Stimulated activated CD4-positive, alpha-beta T cell treated with anti-CD3 and anti-CD28 coated beads, Interleukin-15, amount 100 ng/mL, for 24 hours (primary cell): ENCODE data around the gene MTERF4.

Experiments
- DNase-seq: peaks from one replicate; pipeline ENCODE4 v3.0.0-alpha.2; 2020

MTERF4 gene

DNA sequence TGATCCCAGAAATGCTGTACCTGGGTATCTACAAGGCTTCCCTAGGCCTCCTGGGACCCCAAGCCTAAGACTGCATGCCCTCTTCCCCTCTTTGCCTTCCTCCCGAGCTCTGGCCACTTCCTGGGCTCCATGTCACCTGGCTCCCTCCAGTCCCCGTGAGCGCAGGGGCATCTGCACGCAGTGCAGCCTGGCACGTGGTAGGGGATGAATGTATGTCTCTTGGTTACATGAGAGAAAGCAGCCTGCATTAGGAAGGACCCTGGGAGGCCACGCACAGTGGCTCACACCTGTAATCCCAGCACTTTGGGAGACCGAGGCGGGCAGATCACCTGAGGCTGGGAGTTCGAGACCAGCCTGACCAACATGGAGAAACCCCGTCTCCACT is 31.3 kb upstream of the MTERF4 start:
- no peak for DNase-seq

- no peak for DNase-seq
Observed at GRCh38 chr2:241132538-241133435, 30.7 kb upstream of the MTERF4 start.

DNA sequence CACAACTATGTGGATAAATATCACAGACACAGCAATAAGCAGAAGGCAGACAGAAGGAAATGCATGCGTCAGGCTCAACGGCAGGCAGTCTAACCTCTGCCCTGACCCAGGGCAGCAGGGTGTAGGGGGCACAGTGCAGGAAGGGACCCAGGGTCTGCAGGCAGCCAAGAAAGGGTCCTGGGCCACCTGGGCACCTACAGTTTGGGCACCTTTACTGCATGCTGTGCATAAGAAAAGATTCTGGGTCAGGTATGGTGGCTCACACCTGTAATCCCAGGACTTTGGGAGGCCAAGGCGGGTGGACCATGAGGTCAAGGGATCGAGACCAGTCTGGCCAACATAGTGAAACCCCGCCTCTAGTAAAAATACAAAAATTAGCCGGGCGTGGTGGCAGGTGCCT is 29.4 kb upstream of the MTERF4 start:
- DNase-seq, result no peak

DNA sequence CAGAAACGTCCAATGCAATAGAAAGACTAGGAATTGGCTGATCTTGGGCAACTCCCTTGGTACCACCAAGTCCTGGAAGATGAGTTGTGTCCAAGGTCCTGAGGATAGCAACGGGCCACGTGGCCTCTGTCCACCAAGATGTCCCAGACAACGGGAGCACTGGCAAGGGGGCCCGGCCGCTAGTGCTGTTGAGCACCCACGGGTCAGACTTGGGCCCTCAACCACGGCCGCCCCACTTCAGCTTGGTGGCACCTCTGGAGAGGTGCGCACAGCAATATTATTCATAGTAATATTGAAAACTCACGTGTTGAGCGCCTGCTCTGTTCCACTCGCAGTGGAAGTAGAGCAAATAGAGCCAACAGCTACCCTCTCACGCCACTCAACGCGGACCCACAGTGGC is 28.2 kb upstream of the MTERF4 start:
- no peak for DNase-seq

DNA sequence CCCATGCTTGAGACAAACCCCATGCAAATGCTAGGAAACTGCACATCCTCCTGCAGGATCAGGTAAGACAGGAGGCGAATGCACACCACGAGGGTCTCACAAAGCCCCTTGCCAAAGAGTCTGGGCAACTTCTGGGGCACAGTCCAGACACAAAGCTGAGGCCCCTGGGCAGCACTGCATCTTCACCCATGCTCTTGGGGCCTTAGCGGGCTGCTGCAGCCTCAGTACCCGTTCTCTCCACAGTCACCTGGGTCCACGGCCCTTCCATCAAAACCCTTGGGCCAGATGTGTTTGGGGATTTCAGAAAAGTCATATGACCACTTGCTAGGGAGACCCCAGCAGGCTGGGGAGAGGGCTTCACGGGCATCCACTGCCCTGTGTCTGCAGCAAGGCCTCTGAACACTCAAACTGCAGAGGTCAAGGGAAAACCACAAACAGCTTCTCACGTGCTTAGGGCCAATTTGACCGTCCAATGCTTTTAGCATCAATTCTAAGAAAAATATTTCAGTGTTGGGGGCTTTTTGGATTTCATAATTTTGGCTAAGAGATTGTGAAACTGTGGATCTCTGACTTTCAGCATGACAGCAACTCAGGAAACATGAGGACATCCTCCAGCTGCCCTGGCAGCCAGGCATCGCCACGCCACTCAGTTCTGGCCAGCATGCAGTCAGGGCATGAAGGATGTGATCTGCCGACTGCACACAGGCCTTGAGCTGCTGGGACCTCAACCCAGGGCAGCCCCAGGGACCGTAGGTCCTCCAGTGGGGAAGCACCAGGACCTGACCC is 27.2 kb upstream of the MTERF4 start:
- no peak for DNase-seq

DNA sequence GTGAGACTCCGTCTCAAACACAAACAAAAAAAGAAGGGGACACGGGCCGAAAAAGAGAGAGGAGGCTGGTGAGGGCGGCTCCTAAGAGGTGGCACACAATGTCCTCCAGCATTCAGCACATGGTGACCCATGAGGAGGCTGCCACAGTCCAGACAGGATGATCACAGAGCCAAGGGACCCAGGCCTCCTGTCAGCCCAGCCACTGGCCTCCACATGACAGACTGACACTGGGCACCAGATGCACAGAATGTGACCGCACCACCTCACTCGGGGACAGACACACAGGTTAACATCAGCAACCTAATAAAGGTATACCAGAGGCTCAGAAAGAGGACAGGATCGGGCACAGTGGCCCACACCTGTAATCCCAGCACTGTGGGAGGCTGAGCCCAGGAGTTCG is 26.2 kb upstream of the MTERF4 start:
- DNase-seq, result no peak

- DNase-seq, result no peak
Observed at GRCh38 chr2:241126771-241127202, 24.7 kb upstream of the MTERF4 start.

DNA sequence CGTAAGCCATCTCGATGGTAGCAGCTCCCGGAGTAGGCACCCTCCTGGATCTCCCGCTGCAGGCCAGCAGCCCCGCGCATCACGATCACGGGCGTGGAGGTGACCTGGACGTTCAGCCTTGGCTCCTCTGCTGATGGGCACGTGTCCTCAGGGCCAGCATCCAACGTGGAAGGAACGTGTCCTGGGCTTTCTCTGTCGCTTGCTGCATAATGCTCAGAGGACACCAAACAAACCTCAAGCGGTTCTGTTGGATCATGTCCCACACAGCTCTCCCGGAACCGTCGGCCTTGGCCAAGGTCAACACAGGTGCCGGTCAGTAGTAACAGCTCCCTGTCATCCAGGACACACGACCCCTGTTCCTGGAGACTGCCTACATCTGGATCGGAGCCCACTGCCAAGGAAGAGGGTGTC is 24.1 kb upstream of the MTERF4 start:
- no peak for DNase-seq

GRCh38 chr2:241125626-241126025 is 23.5 kb upstream of the MTERF4 start:
- no peak for DNase-seq

DNA sequence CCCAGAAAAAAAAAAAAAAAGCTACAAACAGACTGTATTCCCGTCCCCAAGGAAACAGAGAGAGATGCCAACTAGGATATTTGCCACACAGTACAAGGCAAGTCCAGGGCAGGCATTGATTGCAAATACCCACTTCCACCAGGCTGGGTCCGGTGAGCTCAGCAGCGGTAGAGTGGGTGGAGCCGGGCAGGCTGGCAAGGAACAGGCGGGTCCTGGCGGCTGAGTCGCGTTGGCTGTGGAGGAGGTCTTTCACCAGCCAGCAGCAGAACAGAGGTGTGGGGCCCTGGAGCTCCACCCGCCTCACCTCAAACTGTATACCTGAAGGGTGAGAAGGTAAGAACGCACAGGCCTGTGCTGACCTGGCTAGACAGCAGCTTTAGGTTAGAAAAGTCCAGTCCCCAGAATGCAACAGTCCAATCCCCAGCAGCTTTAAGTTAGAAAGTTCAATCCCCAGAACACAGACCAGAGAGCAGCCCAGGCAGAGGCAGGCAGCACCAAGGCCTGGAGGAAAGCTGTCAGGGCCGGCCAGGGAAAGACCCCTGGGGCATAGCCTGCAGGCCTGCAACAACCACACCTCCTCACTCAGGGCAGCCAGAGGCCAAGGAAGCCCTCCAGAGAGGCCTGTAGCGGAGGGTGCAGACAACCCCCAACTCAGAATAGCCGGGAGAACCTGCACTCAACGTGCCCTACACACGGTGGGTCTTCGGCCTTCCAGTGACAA is 21.9 kb upstream of the MTERF4 start:
- peak; percentile 58 for DNase-seq

DNA sequence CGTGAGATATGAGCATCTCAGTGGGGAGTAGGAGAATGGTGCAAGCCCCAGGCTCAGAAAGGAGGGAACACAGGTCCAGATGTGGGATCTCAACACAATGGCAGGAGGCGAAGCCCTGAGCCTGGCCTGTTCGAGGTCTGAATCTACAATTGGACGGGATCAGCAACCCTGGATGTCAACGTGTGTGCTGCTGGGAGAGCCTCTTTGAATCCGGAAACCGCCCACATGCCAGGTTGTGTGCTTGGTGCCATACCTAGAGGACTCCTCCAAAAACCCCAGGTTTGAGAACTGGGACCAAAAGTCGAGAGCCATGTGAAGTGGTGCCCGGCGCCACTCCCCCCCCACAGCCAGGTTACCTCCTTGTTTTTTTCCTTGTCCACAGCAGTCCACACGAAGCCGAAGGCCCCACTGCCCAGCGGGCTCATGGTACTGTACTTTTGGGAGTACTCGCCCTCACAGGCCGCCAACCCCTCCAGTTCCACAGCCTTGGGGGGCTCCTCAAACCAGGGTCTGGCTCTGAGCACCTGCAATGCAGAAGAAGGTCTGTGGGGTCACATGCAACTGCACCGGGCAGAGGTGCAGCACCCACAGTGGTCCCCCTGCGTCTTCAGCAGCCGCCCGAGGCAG is 20.4 kb upstream of the MTERF4 start:
- no peak for DNase-seq

- no peak for DNase-seq
Observed at GRCh38 chr2:241121008-241121407, 18.9 kb upstream of the MTERF4 start.

GRCh38 chr2:241120440-241120839 is 18.4 kb upstream of the MTERF4 start:
- no peak for DNase-seq

GRCh38 chr2:241118737-241119505 is 16.8 kb upstream of the MTERF4 start:
- no peak for DNase-seq

GRCh38 chr2:241116606-241117560 is 14.8 kb upstream of the MTERF4 start:
- DNase-seq, result no peak

DNA sequence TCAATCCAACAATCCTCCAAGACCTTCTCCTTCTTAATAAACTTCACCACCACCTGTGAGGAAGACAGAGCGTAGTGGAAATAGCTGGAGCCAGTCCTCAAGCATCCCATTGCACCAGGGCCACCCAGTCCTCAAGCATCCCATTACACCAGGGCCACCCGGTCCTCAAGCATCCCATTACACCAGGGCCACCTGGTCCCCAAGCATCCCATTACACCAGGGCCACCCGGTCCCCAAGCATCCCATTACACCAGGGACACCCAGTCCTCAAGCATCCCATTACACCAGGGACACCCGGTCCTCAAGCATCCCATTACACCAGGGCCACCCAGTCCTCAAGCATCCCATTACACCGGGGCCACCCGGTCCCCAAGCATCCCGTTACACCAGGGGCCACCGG is 13.3 kb upstream of the MTERF4 start:
- no peak for DNase-seq

DNA sequence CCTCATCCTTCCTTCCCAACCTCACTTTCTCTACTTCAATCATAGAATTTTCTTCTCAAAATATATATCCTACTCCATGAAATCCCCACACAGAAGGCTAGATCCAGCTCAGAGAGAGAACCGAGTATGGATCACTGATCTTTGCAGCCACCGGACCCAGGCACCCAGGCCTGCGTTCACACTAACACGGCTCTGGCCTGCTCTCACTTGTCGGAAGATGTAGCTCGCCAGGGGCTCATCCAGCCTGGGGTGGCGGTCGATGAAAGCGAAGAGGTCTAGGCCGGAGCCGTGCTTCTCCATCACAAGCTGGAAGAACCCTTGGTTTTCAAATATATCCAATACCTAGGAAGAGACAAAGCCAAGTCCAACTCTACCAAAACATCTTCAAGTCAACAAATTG is 12.7 kb upstream of the MTERF4 start:
- DNase-seq, result no peak

DNA sequence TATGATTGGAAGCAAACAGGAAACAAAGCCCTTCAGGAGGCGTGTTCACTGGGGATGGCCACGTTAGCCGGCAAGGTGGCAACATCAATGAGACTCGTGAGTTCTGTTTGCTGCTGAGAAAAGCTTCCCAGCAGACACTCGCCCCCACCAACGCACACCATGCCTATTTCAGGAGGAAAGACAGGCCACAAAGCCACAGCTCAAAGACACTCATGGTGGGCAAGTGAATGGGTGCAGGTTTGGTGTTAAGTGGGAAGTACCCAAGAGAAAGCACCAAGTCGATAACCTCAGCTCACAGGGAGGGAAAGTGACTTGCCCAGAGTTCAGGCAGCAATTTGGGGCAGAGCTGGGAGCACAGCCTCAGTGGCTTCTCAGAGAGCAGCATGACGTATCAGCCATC is 10.5 kb upstream of the MTERF4 start:
- DNase-seq, result peak; percentile 67

DNA sequence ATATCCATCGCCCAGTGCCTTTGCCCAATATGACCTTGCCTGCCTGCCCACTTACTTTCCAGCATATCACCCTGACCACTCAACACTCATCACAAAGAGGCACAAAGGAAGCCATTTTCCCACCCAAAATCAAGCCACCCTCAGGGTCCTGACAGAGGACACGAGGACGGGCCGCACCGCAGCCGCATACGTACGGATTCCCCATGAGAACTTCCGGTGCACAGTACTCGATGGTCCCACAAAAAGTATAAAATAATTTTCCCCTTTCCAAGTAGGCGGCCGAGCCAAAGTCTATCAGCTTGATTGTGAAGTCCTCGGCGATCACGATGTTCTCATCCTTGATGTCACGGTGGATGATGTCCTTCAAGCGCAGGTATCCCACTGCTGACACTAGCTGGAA is 10.0 kb upstream of the MTERF4 start:
- no peak for DNase-seq

- peak; percentile 33 for DNase-seq
Observed at GRCh38 chr2:241111440-241111805, 9.3 kb upstream of the MTERF4 start.
